Measurements from ENCODE around the gene CCDC177.

Gene CCDC177

GRCh38 chr14:69560826-69561225, 13.8 kb downstream of the CCDC177 start:
- no peak for FAIRE-seq

- FAIRE-seq, result no peak
Observed at GRCh38 chr14:69559581-69560011, 15.1 kb downstream of the CCDC177 start.

GRCh38 chr14:69558774-69559173, 15.9 kb downstream of the CCDC177 start:
- no peak for FAIRE-seq

GRCh38 chr14:69554500-69554899, 20.2 kb downstream of the CCDC177 start:
- no peak for FAIRE-seq

- no peak for FAIRE-seq
Observed at GRCh38 chr14:69553252-69553651, 21.4 kb downstream of the CCDC177 start.

- no peak for FAIRE-seq
Observed at GRCh38 chr14:69551511-69551910, 23.2 kb downstream of the CCDC177 start.

- FAIRE-seq, result no peak
Observed at GRCh38 chr14:69548566-69548965, 26.1 kb downstream of the CCDC177 start.

- FAIRE-seq, result no peak
Observed at GRCh38 chr14:69547701-69548348, 26.8 kb downstream of the CCDC177 start.

- no peak for FAIRE-seq
Observed at GRCh38 chr14:69543341-69544115, 31.1 kb downstream of the CCDC177 start.

- no peak for FAIRE-seq
Observed at GRCh38 chr14:69542311-69542710, 32.4 kb downstream of the CCDC177 start.

- FAIRE-seq, result no peak
Observed at GRCh38 chr14:69540654-69541335, 33.9 kb downstream of the CCDC177 start.

GRCh38 chr14:69539631-69540410, 34.9 kb downstream of the CCDC177 start:
- FAIRE-seq, result no peak

GRCh38 chr14:69538766-69539165, 35.9 kb downstream of the CCDC177 start:
- FAIRE-seq, result no peak

GRCh38 chr14:69537900-69538299, 36.8 kb downstream of the CCDC177 start:
- FAIRE-seq, result no peak

GRCh38 chr14:69536971-69537370, 37.7 kb downstream of the CCDC177 start:
- no peak for FAIRE-seq

- FAIRE-seq, result no peak
Observed at GRCh38 chr14:69535230-69535848, 39.3 kb downstream of the CCDC177 start.

GRCh38 chr14:69532561-69533340, 41.9 kb downstream of the CCDC177 start:
- no peak for FAIRE-seq

GRCh38 chr14:69531135-69531534, 43.5 kb downstream of the CCDC177 start:
- no peak for FAIRE-seq

- no peak for FAIRE-seq
Observed at GRCh38 chr14:69530095-69530494, 44.6 kb downstream of the CCDC177 start.

- FAIRE-seq, result no peak
Observed at GRCh38 chr14:69529563-69529962, 45.1 kb downstream of the CCDC177 start.

- no peak for FAIRE-seq
Observed at GRCh38 chr14:69528930-69529329, 45.7 kb downstream of the CCDC177 start.

- no peak for FAIRE-seq
Observed at GRCh38 chr14:69528143-69528542, 46.5 kb downstream of the CCDC177 start.
